ENCODE results near the gene ARL4A.

- TF ChIP-seq CTCF (IDR thresholded peaks at IDR 0.05) (no peak), EP300 (IDR thresholded peaks at IDR 0.05) (no peak), POLR2A (IDR thresholded peaks at IDR 0.05) (no peak)
Measured at GRCh38 chr7:12670743-12671520, 16.5 kb upstream of the ARL4A start.
